Suprapubic skin (tissue), 4 donors: ENCODE data around the gene NPY1R.

Experiments used
- CTCF ChIP-seq, 2 donors: fragments of 200-600 bp in 1 of 2; fragments of 450-650 bp in 1 of 2; sonication (generic) in 1 of 2; IDR thresholded peaks; one replicate each; pipeline ENCODE4 v1.5.1; 2016 to 2019; ENCODE audit warnings: antibody characterized with exemption in 2 of 2, mild to moderate bottlenecking in 1 of 2, moderate library complexity in 1 of 2
- EP300 ChIP-seq: sonication (generic); formaldehyde crosslinking; IDR thresholded peaks from one replicate; pipeline ENCODE4 v1.6.1; 2017; ENCODE audit warnings: antibody characterized with exemption
- POLR2AphosphoS5 ChIP-seq, 3 donors: sonication (generic); formaldehyde crosslinking; IDR thresholded peaks; one replicate each; pipeline ENCODE4 v1.6.1; 2017; ENCODE audit warnings: antibody characterized with exemption in 3 of 3

- no peak for TF ChIP-seq CTCF (IDR thresholded peaks at IDR 0.05)
- TF ChIP-seq EP300: no peak
- no peak for TF ChIP-seq POLR2AphosphoS5 (IDR thresholded peaks at IDR 0.05)
Measured at GRCh38 chr4:163280703-163281519, 51.5 kb downstream of the NPY1R start.
